Activated CD8-positive, alpha-beta T cell treated with anti-CD3 and anti-CD28 coated beads for 36 hours (primary cell): ENCODE measurements around the gene PIAS2. TPM values are rescaled to one million over a fixed set of nuclear protein-coding genes. Genes with fewer than 3 reads are reported as not detected.
"Not testable (repeated sequence)": the region's sequence is repeated elsewhere in the genome, so short reads cannot be mapped to it uniquely, and the experiment has no call there.

Source experiments
- ATAC-seq: fragments of 200-7000 bp; cut with Tn5 transposase; one replicate; pipeline ENCODE4 v1.10.0; 2021; ENCODE audit warnings: mild to moderate bottlenecking, moderate library complexity
- CTCF ChIA-PET: fragments of 350-600 bp; sonication (Branson Sonifier 250); formaldehyde crosslinking; loops from one replicate; lab custom pipeline; 2021; ENCODE audit warnings: antibody characterized with exemption; lab: Charles Lee
- POLR2A ChIA-PET: fragments of 350-600 bp; sonication (Branson Sonifier 250); formaldehyde crosslinking; loops from one replicate; lab custom pipeline; 2021; ENCODE audit warnings: antibody characterized with exemption; lab: Charles Lee
- DNase-seq: peaks from one replicate; pipeline ENCODE4 v3.0.0-alpha.2; 2020
- H3K27ac Mint-ChIP-seq: one replicate; pipeline ENCODE4 v1.8.0; 2021; ENCODE audit warnings: mild to moderate bottlenecking, mixed read lengths
- H3K27me3 Mint-ChIP-seq: one replicate; pipeline ENCODE4 v1.8.0; 2021; ENCODE audit warnings: mixed read lengths
- H3K36me3 Mint-ChIP-seq: one replicate; pipeline ENCODE4 v1.8.0; 2021; ENCODE audit warnings: low read depth, mixed read lengths
- H3K4me1 Mint-ChIP-seq: one replicate; pipeline ENCODE4 v1.8.0; 2021; ENCODE audit warnings: low read depth, mixed read lengths
- H3K4me3 Mint-ChIP-seq: one replicate; pipeline ENCODE4 v1.8.0; 2021; ENCODE audit warnings: mild to moderate bottlenecking, moderate library complexity, mixed read lengths
- H3K9me3 Mint-ChIP-seq: one replicate; pipeline ENCODE4 v1.8.0; 2021; ENCODE audit warnings: mixed read lengths
- intact Hi-C: fragments of 100-400 bp; cut with micrococcal nuclease; formaldehyde crosslinking; loops from one replicate; pipeline ENCODE4 v1.10.0; 2022
- total RNA-seq, 2 experiments: library from RNA; stranded (reverse); gene quantifications; one replicate each; pipeline ENCODE4 v1.2.3, GENCODE V29; 2021
- TF ChIP-seq, protein P1 (sequence below): fragments of 200-600 bp; IDR thresholded peaks from one replicate; pipeline ENCODE4 v1.8.0; 2022; ENCODE audit warnings: antibody characterized with exemption, mild to moderate bottlenecking

Gene PIAS2
- total RNA-seq, 2 experiments from 2014 or later: 26.9 to 29.8 TPM

DNA sequence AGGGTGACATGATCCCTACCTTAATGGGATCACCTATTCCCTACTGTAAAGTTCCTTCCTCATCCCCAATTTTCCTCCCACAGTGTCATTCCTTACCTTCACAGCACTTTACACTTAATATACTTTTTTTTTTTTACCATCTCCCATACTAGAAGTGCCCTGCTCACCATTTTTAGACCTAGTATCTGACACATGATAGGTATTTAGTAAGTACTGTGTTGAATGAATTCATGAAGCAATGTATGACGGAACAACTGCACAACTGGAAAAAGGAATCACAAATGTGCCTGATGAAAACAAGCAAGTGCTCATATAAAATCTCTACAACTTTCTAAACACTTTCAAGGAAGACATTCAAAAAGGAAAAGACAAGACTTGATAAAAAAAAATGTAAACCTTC lies 83.4 kb downstream of the PIAS2 start:
- intact Hi-C loops: no loop called here
- no peak overlapping the region for H3K4me3 Mint-ChIP-seq
- no peaks in the 10 kb centered on the region for H3K4me1 Mint-ChIP-seq
- no peaks in the 10 kb centered on the region for H3K27me3 Mint-ChIP-seq
- ATAC-seq (no peak), DNase-seq (no peak)
- no peak overlapping the region for H3K27ac Mint-ChIP-seq
- CTCF ChIA-PET: no interaction called here
- H3K9me3 Mint-ChIP-seq: no peaks in the 10 kb centered on the region
- peaks cover 31% of the 10 kb centered on the region for H3K36me3 Mint-ChIP-seq
- TF ChIP-seq, protein P1, sequence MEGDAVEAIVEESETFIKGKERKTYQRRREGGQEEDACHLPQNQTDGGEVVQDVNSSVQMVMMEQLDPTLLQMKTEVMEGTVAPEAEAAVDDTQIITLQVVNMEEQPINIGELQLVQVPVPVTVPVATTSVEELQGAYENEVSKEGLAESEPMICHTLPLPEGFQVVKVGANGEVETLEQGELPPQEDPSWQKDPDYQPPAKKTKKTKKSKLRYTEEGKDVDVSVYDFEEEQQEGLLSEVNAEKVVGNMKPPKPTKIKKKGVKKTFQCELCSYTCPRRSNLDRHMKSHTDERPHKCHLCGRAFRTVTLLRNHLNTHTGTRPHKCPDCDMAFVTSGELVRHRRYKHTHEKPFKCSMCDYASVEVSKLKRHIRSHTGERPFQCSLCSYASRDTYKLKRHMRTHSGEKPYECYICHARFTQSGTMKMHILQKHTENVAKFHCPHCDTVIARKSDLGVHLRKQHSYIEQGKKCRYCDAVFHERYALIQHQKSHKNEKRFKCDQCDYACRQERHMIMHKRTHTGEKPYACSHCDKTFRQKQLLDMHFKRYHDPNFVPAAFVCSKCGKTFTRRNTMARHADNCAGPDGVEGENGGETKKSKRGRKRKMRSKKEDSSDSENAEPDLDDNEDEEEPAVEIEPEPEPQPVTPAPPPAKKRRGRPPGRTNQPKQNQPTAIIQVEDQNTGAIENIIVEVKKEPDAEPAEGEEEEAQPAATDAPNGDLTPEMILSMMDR: no peak
- POLR2A ChIA-PET: interaction anchor here (0.9 kb wide), 1 partner anchor 10 kb away, joined by 4 read pairs; no protein-coding TSS in a partner anchor

DNA sequence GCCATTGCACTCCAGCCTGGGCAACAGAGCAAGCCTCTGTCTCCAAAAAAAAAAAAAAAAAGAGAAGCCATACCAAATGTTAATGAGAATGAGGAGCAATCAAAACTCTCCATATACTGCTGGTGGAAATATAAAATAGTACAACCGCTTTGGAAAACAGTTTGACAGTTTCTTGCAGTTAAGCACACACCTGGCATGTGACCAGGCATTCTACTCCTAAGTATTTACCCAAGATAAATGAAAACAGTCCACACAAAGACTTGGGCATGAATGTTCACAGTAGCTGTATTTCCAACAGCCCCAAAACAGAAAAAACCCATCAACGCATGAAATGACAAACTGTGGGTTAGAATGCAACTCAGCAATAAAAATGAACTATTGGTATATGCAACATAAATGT lies 84.5 kb downstream of the PIAS2 start:
- H3K36me3 Mint-ChIP-seq: peaks cover 37% of the 10 kb centered on the region
- no peak overlapping the region for H3K27ac Mint-ChIP-seq
- no peaks in the 10 kb centered on the region for H3K9me3 Mint-ChIP-seq
- H3K4me1 Mint-ChIP-seq: no peaks in the 10 kb centered on the region
- intact Hi-C loops: no loop called here
- H3K27me3 Mint-ChIP-seq: no peaks in the 10 kb centered on the region
- H3K4me3 Mint-ChIP-seq: no peak overlapping the region
- ChIA-PET CTCF (no interaction called here), POLR2A (no interaction called here)
- TF ChIP-seq, protein P1: no peak
- no peak for ATAC-seq
- no peak for DNase-seq

DNA sequence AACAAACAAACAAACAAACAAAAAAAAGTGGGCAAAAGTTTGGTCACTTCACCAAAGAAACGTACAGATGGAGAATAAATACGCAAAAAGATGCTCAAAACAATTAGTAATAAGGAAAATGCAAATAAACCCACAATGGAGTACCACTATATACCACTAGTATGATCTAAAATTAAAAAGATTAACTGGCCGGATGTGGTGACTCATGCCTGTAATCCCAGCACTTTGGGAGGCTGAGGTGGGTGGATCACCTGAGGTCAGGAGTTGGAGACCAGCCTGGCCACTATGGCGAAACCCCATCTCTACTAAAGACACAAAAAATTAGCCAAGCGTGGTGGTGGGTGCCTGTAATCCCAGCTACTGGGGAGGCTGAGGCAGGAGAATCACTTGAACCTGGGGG lies 84.9 kb downstream of the PIAS2 start:
- ATAC-seq, DNase-seq, H3K27me3 Mint-ChIP-seq, H3K9me3 Mint-ChIP-seq, H3K4me1 Mint-ChIP-seq, H3K4me3 Mint-ChIP-seq, H3K27ac Mint-ChIP-seq, intact Hi-C loops, CTCF ChIA-PET, POLR2A ChIA-PET: not testable (repeated sequence)
- H3K36me3 Mint-ChIP-seq: peaks cover 41% of the 10 kb centered on the region

DNA sequence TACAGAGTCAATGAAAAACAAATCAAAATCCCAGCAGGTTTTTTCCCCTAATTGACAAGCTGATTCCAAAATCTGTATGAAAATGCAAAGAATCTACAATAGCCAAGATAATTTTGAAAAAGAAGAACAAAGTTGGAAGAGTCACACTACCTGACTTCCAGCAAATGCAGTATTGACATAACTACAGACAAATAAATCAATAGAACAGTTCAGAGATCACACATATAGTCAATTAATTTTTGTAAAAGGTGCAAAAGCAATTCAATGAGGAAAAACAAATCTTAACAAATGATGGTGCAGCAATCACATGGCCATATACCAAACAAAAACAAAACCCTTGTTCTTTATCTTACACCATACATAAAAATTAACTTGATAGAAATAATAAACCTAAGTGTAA lies 85.9 kb downstream of the PIAS2 start:
- H3K4me1 Mint-ChIP-seq: no peaks in the 10 kb centered on the region
- intact Hi-C loops: no loop called here
- no peak overlapping the region for H3K27ac Mint-ChIP-seq
- TF ChIP-seq, protein P1: no peak
- H3K36me3 Mint-ChIP-seq: peaks cover 41% of the 10 kb centered on the region
- ChIA-PET CTCF (no interaction called here), POLR2A (no interaction called here)
- no peak overlapping the region for H3K4me3 Mint-ChIP-seq
- no peak for DNase-seq
- ATAC-seq: no peak
- H3K27me3 Mint-ChIP-seq: no peaks in the 10 kb centered on the region
- no peaks in the 10 kb centered on the region for H3K9me3 Mint-ChIP-seq

DNA sequence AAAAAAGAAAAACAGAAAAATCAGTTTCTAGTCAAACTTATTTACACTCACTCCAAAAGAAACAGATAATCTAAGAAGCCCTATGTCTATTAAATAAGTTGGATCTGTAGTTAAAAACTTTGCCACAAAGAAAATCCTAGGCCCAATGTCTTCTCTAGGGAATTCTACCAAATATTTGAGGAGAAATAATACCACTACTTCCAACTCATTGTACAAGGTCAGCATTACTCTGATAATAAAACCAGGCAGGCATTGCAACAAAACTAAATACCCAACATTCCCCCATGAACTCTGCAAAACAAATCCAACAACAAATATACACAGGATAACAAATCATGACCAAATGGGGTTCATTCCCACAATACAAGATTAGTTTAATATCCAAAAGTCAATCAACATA lies 86.7 kb downstream of the PIAS2 start:
- Mint-ChIP-seq H3K27me3 (no peaks in the 10 kb centered on the region), H3K9me3 (no peaks in the 10 kb centered on the region), H3K27ac (no peak overlapping the region), H3K4me1 (no peaks in the 10 kb centered on the region), H3K36me3 (peaks cover 42% of the 10 kb centered on the region), H3K4me3 (no peak overlapping the region)
- ChIA-PET CTCF (no interaction called here), POLR2A (no interaction called here)
- DNase-seq (no peak), ATAC-seq (no peak)
- TF ChIP-seq, protein P1: no peak
- intact Hi-C loops: no loop called here

DNA sequence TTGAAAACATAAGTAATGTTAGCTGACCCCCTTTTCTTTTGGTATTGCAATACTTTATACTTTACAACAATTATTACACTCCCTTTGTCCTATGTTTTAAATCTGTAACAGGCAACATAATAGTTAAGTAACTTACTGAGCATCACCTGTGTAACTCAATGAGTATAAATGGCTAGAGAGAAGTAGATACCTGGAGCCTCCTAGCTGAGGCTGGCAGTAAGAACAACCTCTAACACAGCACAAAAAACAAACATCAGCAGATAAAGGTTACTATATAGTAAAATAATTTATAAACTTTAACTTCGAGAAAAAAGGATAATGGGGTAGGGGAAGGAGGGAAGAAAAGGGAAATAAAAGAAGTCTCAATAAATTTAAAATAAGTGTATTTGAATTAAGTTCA lies 87.4 kb downstream of the PIAS2 start:
- H3K36me3 Mint-ChIP-seq: peaks cover 43% of the 10 kb centered on the region
- intact Hi-C loops: no loop called here
- no peaks in the 10 kb centered on the region for H3K4me1 Mint-ChIP-seq
- ATAC-seq (no peak), DNase-seq (no peak)
- no peak overlapping the region for H3K27ac Mint-ChIP-seq
- ChIA-PET CTCF (no interaction called here), POLR2A (no interaction called here)
- H3K27me3 Mint-ChIP-seq: no peaks in the 10 kb centered on the region
- TF ChIP-seq, protein P1: no peak
- no peaks in the 10 kb centered on the region for H3K9me3 Mint-ChIP-seq
- no peak overlapping the region for H3K4me3 Mint-ChIP-seq
